ENCODE measurements around the gene MFRP.

MFRP gene

GRCh38 chr11:119338965-119339588 lies 7.4 kb downstream of the MFRP start:
- DNase-seq (ENCODE audit: low read depth in 1 of 2, low spot score in 1 of 2) = no peak

- peak in 1 of 2 donors; percentile 62 for DNase-seq (ENCODE audit: low read depth in 1 of 2, low spot score in 1 of 2)
These were observed 8.1 kb downstream of the MFRP start for GRCh38 chr11:119338318-119338890.

- no peak for DNase-seq (ENCODE audit: low read depth in 1 of 2, low spot score in 1 of 2)
These were observed 8.8 kb downstream of the MFRP start for GRCh38 chr11:119337581-119338317.

- no peak for DNase-seq (ENCODE audit: low read depth in 1 of 2, low spot score in 1 of 2)
These were observed 9.6 kb downstream of the MFRP start for GRCh38 chr11:119336744-119337469.

- DNase-seq (ENCODE audit: low read depth in 1 of 2, low spot score in 1 of 2) = no peak
These were observed 10.6 kb downstream of the MFRP start for GRCh38 chr11:119335655-119336543.

- DNase-seq (ENCODE audit: low read depth in 1 of 2, low spot score in 1 of 2) = no peak
These were observed 11.3 kb downstream of the MFRP start for GRCh38 chr11:119335091-119335654.

GRCh38 chr11:119334174-119334930 lies 12.2 kb downstream of the MFRP start, which contains the start of gene RNF26:
RNF26 (plus strand) TSS chr11:119334527; CDS start chr11:119335123, 596 bp downstream.
- peak; percentile 85 to 95 for DNase-seq (ENCODE audit: low read depth in 1 of 2, low spot score in 1 of 2)

GRCh38 chr11:119332111-119332765 lies 14.3 kb downstream of the MFRP start:
- no peak for DNase-seq (ENCODE audit: low read depth in 1 of 2, low spot score in 1 of 2)

GRCh38 chr11:119330237-119330636 lies 16.3 kb downstream of the MFRP start:
- DNase-seq (ENCODE audit: low read depth in 1 of 2, low spot score in 1 of 2) = no peak

- DNase-seq (ENCODE audit: low read depth in 1 of 2, low spot score in 1 of 2) = no peak
These were observed 17.2 kb downstream of the MFRP start for GRCh38 chr11:119329320-119329719.

GRCh38 chr11:119324189-119324588 lies 22.3 kb downstream of the MFRP start:
- DNase-seq (ENCODE audit: low read depth in 1 of 2, low spot score in 1 of 2) = no peak

- peak; percentile 68 for DNase-seq (ENCODE audit: low read depth in 1 of 2, low spot score in 1 of 2)
These were observed 22.9 kb downstream of the MFRP start for GRCh38 chr11:119323532-119324033.

GRCh38 chr11:119322921-119323531 lies 23.5 kb downstream of the MFRP start:
- DNase-seq (ENCODE audit: low read depth in 1 of 2, low spot score in 1 of 2) = no peak

GRCh38 chr11:119322360-119322739 lies 24.2 kb downstream of the MFRP start:
- DNase-seq (ENCODE audit: low read depth in 1 of 2, low spot score in 1 of 2) = no peak

- no peak for DNase-seq (ENCODE audit: low read depth in 1 of 2, low spot score in 1 of 2)
These were observed 25.6 kb downstream of the MFRP start for GRCh38 chr11:119320776-119321524.

GRCh38 chr11:119320240-119320775 lies 26.2 kb downstream of the MFRP start:
- no peak for DNase-seq (ENCODE audit: low read depth in 1 of 2, low spot score in 1 of 2)

GRCh38 chr11:119319700-119320239 lies 26.7 kb downstream of the MFRP start:
- DNase-seq (ENCODE audit: low read depth in 1 of 2, low spot score in 1 of 2) = no peak
